NCI-H187 treated with DMSO at 0.1 percent for 48 hours (cell line): Measurements from ENCODE around the gene AKR1E2.

Experiments used
- DNase-seq: peaks from one replicate; lab custom pipeline; 2025; lab: John Stamatoyannopoulos, UW

AKR1E2 gene

GRCh38 chr10:4845766-4846165 lies 19.8 kb downstream of the AKR1E2 start:
- DNase-seq = no peak

- no peak for DNase-seq
These were observed 20.8 kb downstream of the AKR1E2 start for GRCh38 chr10:4846775-4847174.

- no peak for DNase-seq
These were observed 21.8 kb downstream of the AKR1E2 start for GRCh38 chr10:4847561-4848355.

- DNase-seq = no peak
These were observed 22.5 kb downstream of the AKR1E2 start for GRCh38 chr10:4848356-4849041.

- no peak for DNase-seq
These were observed 23.0 kb downstream of the AKR1E2 start for GRCh38 chr10:4849042-4849402.

- peak; percentile 13 for DNase-seq
These were observed 23.7 kb downstream of the AKR1E2 start for GRCh38 chr10:4849555-4850242.

- no peak for DNase-seq
These were observed 24.4 kb downstream of the AKR1E2 start for GRCh38 chr10:4850397-4850796.

GRCh38 chr10:4851176-4851575 lies 25.2 kb downstream of the AKR1E2 start:
- DNase-seq = no peak

GRCh38 chr10:4851846-4852245 lies 25.8 kb downstream of the AKR1E2 start:
- no peak for DNase-seq

GRCh38 chr10:4865945-4866661 lies 40.1 kb downstream of the AKR1E2 start:
- DNase-seq = no peak

- no peak for DNase-seq
These were observed 41.1 kb downstream of the AKR1E2 start for GRCh38 chr10:4867109-4867519.

- DNase-seq = no peak
These were observed 41.7 kb downstream of the AKR1E2 start for GRCh38 chr10:4867520-4868356.

- no peak for DNase-seq
These were observed 42.3 kb downstream of the AKR1E2 start for GRCh38 chr10:4868357-4868657.

- no peak for DNase-seq
These were observed 56.7 kb downstream of the AKR1E2 start for GRCh38 chr10:4882704-4883078.

GRCh38 chr10:4883079-4883739 lies 57.2 kb downstream of the AKR1E2 start:
- no peak for DNase-seq

GRCh38 chr10:4885162-4885561 lies 59.2 kb downstream of the AKR1E2 start:
- DNase-seq = no peak

- DNase-seq = no peak
These were observed 61.5 kb downstream of the AKR1E2 start for GRCh38 chr10:4887501-4887900.

GRCh38 chr10:4888236-4888635 lies 62.2 kb downstream of the AKR1E2 start:
- no peak for DNase-seq

- no peak for DNase-seq
These were observed 64.0 kb downstream of the AKR1E2 start for GRCh38 chr10:4889959-4890358.

GRCh38 chr10:4892681-4893080 lies 66.7 kb downstream of the AKR1E2 start:
- DNase-seq = no peak

GRCh38 chr10:4894335-4894734 lies 68.3 kb downstream of the AKR1E2 start:
- no peak for DNase-seq
